ENCODE results near the gene SOS1. TPM values are rescaled to one million over a fixed set of nuclear protein-coding genes. Genes with fewer than 3 reads are reported as not detected.

The SOS1 gene
- total RNA-seq, 4 donors from 2014 or later: 38.7 to 49.1 (median 40.8) TPM

GRCh38 chr2:39094717-39095363 lies 26.0 kb downstream of the SOS1 start:
- Histone ChIP-seq H3K9me3 (no peaks in the 10 kb centered on the region), H3K36me3 (no peaks in the 10 kb centered on the region), H3K27ac (no peak overlapping the region), H3K4me1 (peaks cover 0 to 28% (median 7%) of the 10 kb centered on the region in 4 donors), H3K27me3 (no peaks in the 10 kb centered on the region), H3K4me3 (no peak overlapping the region)
- no peak for DNase-seq
- no peak for TF ChIP-seq POLR2A (IDR thresholded peaks at IDR 0.05)
- no peak for TF ChIP-seq CTCF (IDR thresholded peaks at IDR 0.05)

DNA sequence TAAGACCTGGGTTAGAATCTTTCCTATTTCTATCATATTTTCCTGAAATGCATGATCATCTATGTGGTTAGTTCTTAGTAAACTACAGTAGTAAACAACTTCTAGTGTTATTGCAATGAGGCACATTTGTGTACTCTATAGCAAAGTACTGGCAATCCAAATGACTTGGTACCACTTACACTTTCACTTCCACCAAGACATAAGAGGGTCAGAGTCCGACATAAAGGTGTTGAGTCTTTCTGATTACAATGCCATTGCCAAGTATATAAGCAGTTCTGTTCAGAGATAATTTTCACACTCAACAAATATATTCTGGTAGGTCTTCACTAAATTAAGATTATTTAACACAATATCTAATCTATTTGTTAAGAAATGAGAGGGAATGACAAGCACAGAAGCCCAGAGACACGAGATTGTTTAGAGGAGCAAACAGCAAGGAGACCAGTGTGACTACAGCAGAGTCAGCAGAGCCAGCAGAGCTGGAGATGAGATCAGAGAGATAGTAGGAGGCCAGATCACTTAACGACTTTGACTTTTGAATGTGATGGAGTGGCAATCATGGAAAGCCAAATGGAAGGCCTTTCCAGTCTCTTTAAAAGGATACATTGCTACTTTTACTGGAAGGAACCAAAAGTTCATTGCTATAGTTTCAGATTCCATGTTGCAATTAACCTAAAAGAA lies 27.5 kb downstream of the SOS1 start:
- Histone ChIP-seq H3K27me3 (no peaks in the 10 kb centered on the region), H3K27ac (peak overlapping the region in 2 of 4 donors; percentile 36 to 61), H3K4me1 (peaks cover 0 to 28% (median 7%) of the 10 kb centered on the region in 4 donors), H3K36me3 (no peaks in the 10 kb centered on the region), H3K9me3 (no peaks in the 10 kb centered on the region), H3K4me3 (peak overlapping the region in 1 of 4 donors; percentile 3)
- TF ChIP-seq CTCF (IDR thresholded peaks at IDR 0.05) (no peak), POLR2A (IDR thresholded peaks at IDR 0.05) (no peak)
- DNase-seq: peak in 1 of 3 donors; percentile 54

DNA sequence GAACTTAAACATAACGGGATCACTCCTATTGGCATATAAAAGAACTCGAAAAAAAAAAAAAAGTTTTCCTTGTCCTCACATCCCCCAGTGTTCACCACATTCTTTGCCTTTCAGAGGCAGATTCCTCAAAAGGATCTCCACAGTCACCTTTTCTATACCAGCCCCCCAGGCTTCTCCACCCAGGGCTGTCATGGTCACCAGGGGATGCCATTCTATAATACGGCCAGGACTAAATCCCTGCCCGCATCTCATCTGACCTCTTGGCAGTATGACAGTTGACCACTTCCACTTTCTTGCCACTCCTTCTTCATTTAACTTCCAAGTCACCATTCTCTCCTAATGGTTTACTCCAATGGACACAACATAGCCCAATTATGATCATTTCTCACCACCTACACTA lies 29.3 kb downstream of the SOS1 start:
- Histone ChIP-seq H3K36me3 (no peaks in the 10 kb centered on the region), H3K4me1 (peaks cover 0 to 28% (median 7%) of the 10 kb centered on the region in 4 donors), H3K9me3 (no peaks in the 10 kb centered on the region), H3K4me3 (no peak overlapping the region), H3K27ac (no peak overlapping the region), H3K27me3 (no peaks in the 10 kb centered on the region)
- no peak for DNase-seq
- TF ChIP-seq CTCF (IDR thresholded peaks at IDR 0.05) (no peak), POLR2A (IDR thresholded peaks at IDR 0.05) (no peak)

GRCh38 chr2:39091063-39091462 lies 29.8 kb downstream of the SOS1 start:
- H3K4me3 ChIP-seq: no peak overlapping the region
- no peaks in the 10 kb centered on the region for H3K36me3 ChIP-seq
- no peak overlapping the region for H3K27ac ChIP-seq
- peaks cover 0 to 28% (median 7%) of the 10 kb centered on the region in 4 donors for H3K4me1 ChIP-seq
- H3K9me3 ChIP-seq: no peaks in the 10 kb centered on the region
- H3K27me3 ChIP-seq: no peaks in the 10 kb centered on the region
- TF ChIP-seq CTCF (IDR thresholded peaks at IDR 0.05): no peak
- TF ChIP-seq POLR2A (IDR thresholded peaks at IDR 0.05): no peak
- DNase-seq: no peak

GRCh38 chr2:39080152-39080551 lies 40.7 kb downstream of the SOS1 start:
- Histone ChIP-seq H3K4me1 (no peaks in the 10 kb centered on the region), H3K27me3 (no peaks in the 10 kb centered on the region), H3K4me3 (no peak overlapping the region), H3K27ac (no peak overlapping the region), H3K36me3 (no peaks in the 10 kb centered on the region), H3K9me3 (no peaks in the 10 kb centered on the region)
- no peak for DNase-seq
- TF ChIP-seq CTCF (IDR thresholded peaks at IDR 0.05): no peak
- no peak for TF ChIP-seq POLR2A (IDR thresholded peaks at IDR 0.05)

All from Peyer's patch (tissue), 4 donors.